ENCODE data around the gene TCF20. TPM values are rescaled to one million over a fixed set of nuclear protein-coding genes. Genes with fewer than 3 reads are reported as not detected.

TCF20 gene
- total RNA-seq, 2 donors from 2014 or later, result 17.8 to 19.7 TPM

DNA sequence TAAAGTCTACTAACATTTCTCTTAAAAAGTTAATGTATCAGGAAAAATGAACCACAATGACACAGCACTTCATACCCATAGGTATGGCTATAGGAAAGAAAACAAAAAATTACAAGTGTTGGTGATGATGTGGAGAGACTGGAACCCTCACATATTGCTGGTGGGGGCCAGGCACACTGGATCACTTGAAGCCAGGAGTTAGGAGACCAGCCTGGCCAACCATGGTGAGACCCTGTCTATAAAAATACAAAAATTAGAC lies 26.7 kb downstream of the TCF20 start:
- Histone ChIP-seq H3K36me3 (replicated peaks in 1 of 2; ENCODE audit: insufficient read depth in 1 of 2, low read depth in 2 of 2) (no peaks in the 10 kb centered on the region), H3K27me3 (no peaks in the 10 kb centered on the region), H3K27ac (no peak overlapping the region), H3K9me3 (no peaks in the 10 kb centered on the region), H3K4me1 (peaks cover 15% of the 10 kb centered on the region), H3K4me3 (no peak overlapping the region)
- ATAC-seq (no peak), DNase-seq (no peak)
- TF ChIP-seq POLR2A (IDR thresholded peaks at IDR 0.05), result no peak
- TF ChIP-seq, protein P1, sequence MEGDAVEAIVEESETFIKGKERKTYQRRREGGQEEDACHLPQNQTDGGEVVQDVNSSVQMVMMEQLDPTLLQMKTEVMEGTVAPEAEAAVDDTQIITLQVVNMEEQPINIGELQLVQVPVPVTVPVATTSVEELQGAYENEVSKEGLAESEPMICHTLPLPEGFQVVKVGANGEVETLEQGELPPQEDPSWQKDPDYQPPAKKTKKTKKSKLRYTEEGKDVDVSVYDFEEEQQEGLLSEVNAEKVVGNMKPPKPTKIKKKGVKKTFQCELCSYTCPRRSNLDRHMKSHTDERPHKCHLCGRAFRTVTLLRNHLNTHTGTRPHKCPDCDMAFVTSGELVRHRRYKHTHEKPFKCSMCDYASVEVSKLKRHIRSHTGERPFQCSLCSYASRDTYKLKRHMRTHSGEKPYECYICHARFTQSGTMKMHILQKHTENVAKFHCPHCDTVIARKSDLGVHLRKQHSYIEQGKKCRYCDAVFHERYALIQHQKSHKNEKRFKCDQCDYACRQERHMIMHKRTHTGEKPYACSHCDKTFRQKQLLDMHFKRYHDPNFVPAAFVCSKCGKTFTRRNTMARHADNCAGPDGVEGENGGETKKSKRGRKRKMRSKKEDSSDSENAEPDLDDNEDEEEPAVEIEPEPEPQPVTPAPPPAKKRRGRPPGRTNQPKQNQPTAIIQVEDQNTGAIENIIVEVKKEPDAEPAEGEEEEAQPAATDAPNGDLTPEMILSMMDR (IDR thresholded peaks at IDR 0.05), result no peak
- intact Hi-C loops (cut with DNase I), result no loop called here

DNA sequence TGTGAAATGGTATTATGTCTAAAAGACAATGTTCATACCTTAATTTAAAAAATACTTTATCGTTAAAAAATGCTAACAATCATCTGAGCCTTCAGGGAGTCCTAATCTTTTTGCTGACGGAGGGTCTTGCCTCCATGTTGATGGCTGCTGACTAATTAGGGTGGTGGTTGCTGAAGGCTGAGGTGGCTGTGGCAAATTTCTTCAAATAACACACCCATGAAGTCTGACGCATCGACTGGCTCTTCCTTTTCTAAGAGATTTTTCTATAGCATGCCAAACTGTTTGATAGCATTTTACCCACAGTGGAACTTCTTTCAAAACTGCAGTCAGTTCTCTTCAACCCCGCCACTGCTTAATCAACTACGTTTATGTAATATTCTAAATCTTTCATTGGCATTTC lies 33.6 kb downstream of the TCF20 start:
- H3K4me1 ChIP-seq, result no peaks in the 10 kb centered on the region
- H3K36me3 ChIP-seq (replicated peaks in 1 of 2; ENCODE audit: insufficient read depth in 1 of 2, low read depth in 2 of 2), result no peaks in the 10 kb centered on the region
- intact Hi-C loops (cut with DNase I), result no loop called here
- DNase-seq (no peak), ATAC-seq (no peak)
- no peak overlapping the region for H3K4me3 ChIP-seq
- H3K9me3 ChIP-seq, result no peaks in the 10 kb centered on the region
- no peaks in the 10 kb centered on the region for H3K27me3 ChIP-seq
- TF ChIP-seq POLR2A (IDR thresholded peaks at IDR 0.05), result no peak
- TF ChIP-seq, protein P1 (IDR thresholded peaks at IDR 0.05), result no peak
- whole genome bisulfite sequencing, 2 donors, result 95 to 97% methylated on average over 6 of the region's 6 CpGs
- H3K27ac ChIP-seq, result no peak overlapping the region

DNA sequence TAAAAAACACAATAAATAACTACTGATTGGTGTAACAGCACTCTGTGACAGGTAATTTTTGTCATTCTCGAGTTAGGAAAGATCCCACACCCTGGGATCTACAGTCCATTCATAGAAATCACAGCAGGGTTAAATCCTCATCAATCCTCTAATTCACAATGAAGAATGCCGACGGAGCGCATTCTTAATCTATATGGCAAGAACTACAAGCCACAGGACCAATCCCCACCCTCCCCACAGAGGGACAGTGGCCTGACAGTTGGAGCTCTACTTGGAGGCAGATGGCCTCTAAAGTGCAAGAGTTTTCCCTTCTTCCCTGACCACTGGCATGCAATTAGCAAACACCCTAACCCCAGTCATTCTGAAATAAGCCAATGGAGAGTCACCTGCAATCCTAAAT lies 34.2 kb downstream of the TCF20 start:
- intact Hi-C loops (cut with DNase I), result no loop called here
- 83 to 89% methylated on average over 4 of the region's 4 CpGs for WGBS, 2 donors
- ATAC-seq (no peak), DNase-seq (no peak)
- no peak overlapping the region for H3K27ac ChIP-seq
- H3K9me3 ChIP-seq, result no peaks in the 10 kb centered on the region
- H3K4me1 ChIP-seq, result no peaks in the 10 kb centered on the region
- H3K36me3 ChIP-seq (replicated peaks in 1 of 2; ENCODE audit: insufficient read depth in 1 of 2, low read depth in 2 of 2), result no peaks in the 10 kb centered on the region
- no peaks in the 10 kb centered on the region for H3K27me3 ChIP-seq
- TF ChIP-seq, protein P1 (IDR thresholded peaks at IDR 0.05), result no peak
- TF ChIP-seq POLR2A (IDR thresholded peaks at IDR 0.05), result no peak
- no peak overlapping the region for H3K4me3 ChIP-seq

DNA sequence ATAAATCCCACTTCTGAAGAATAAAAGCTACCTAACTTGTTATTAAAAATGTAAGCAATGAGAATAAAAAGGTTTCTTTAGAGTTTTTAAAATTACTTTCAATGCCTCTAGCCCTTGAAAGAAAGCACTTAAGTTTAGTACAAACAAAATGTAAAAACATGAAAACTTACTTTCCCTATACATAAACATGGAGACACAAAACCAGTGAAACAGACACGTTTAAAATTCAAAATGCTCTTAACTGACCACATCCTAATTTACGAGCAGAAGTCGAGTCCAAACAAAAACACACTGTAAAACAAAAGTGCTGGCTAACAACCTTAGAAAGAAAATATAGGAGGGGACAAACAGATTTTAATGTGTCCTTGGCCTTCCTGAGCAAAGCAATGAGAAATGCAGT lies 36.6 kb downstream of the TCF20 start:
- H3K9me3 ChIP-seq, result no peaks in the 10 kb centered on the region
- no peaks in the 10 kb centered on the region for H3K27me3 ChIP-seq
- H3K36me3 ChIP-seq (replicated peaks in 1 of 2; ENCODE audit: insufficient read depth in 1 of 2, low read depth in 2 of 2), result no peaks in the 10 kb centered on the region
- H3K4me1 ChIP-seq, result peaks cover 16% of the 10 kb centered on the region
- ATAC-seq, result no peak
- WGBS, 2 donors, result 64 to 65% methylated on average over 3 of the region's 3 CpGs
- H3K27ac ChIP-seq, result no peak overlapping the region
- TF ChIP-seq, protein P1 (IDR thresholded peaks at IDR 0.05), result no peak
- TF ChIP-seq POLR2A (IDR thresholded peaks at IDR 0.05), result no peak
- no peak overlapping the region for H3K4me3 ChIP-seq
- intact Hi-C loops (cut with DNase I), result no loop called here
- no peak for DNase-seq

DNA sequence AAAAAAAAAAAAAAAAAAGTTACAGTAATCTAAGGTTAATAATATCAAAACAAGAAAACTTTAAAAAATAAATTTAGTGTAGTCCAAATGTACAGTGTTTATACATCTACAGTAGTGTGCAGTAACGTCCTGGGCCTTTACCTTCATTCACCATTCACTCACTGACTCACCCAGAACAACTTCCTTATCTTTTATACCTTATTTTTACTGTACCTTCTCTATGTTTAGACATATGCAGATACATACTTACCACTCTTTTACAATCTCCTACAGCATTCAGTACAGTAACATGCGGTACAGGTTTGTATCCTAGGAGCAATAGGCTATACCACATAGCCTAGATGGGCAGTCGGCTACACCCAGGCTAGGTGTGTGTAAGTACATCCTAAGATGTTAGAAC lies 38.5 kb downstream of the TCF20 start:
- H3K27ac ChIP-seq, result no peak overlapping the region
- 88 to 93% methylated on average over 3 of the region's 3 CpGs for WGBS, 2 donors
- peaks cover 28% of the 10 kb centered on the region for H3K4me1 ChIP-seq
- intact Hi-C loops (cut with DNase I), result no loop called here
- H3K27me3 ChIP-seq, result no peaks in the 10 kb centered on the region
- no peaks in the 10 kb centered on the region for H3K9me3 ChIP-seq
- ATAC-seq (no peak), DNase-seq (no peak)
- H3K36me3 ChIP-seq (replicated peaks in 1 of 2; ENCODE audit: insufficient read depth in 1 of 2, low read depth in 2 of 2), result no peaks in the 10 kb centered on the region
- TF ChIP-seq, protein P1 (IDR thresholded peaks at IDR 0.05), result no peak
- TF ChIP-seq POLR2A (IDR thresholded peaks at IDR 0.05), result no peak
- no peak overlapping the region for H3K4me3 ChIP-seq
